H9 (cell line): ENCODE measurements around the gene SCARF1. TPM values are rescaled to one million over a fixed set of nuclear protein-coding genes. Genes with fewer than 3 reads are reported as not detected.

ENCODE experiments used
- DNase-seq: peaks from one replicate; pipeline ENCODE4 v3.0.0-alpha.2; 2017
- H2AFZ ChIP-seq: one replicate; pipeline ENCODE4 v1.6.1; 2013; ENCODE audit warnings: mild to moderate bottlenecking, low read length, control low read depth, moderate library complexity
- H2AK5ac ChIP-seq: 2 replicates; pipeline ENCODE4 v1.6.1; 2013; ENCODE audit warnings: low read length, control low read depth, mixed read lengths; ENCODE audit not compliant: insufficient read length
- H2BK120ac ChIP-seq: one replicate; pipeline ENCODE4 v1.6.1; 2013; ENCODE audit warnings: low read depth, mild to moderate bottlenecking, low read length, control low read depth, inconsistent platforms; ENCODE audit not compliant: poor library complexity, severe bottlenecking
- H2BK12ac ChIP-seq: 2 replicates; pipeline ENCODE4 v1.6.1; 2013; ENCODE audit warnings: low read length, control low read depth, mixed read lengths, low read depth; ENCODE audit not compliant: insufficient read length
- H2BK15ac ChIP-seq: 2 replicates; pipeline ENCODE4 v1.6.1; 2013; ENCODE audit warnings: low read depth, low read length, control low read depth
- H2BK20ac ChIP-seq: one replicate; pipeline ENCODE4 v1.6.1; 2013; ENCODE audit warnings: low read depth, mild to moderate bottlenecking, low read length, control low read depth, inconsistent platforms; ENCODE audit not compliant: poor library complexity, severe bottlenecking
- H2BK5ac ChIP-seq: 2 replicates; pipeline ENCODE4 v1.6.1; 2013; ENCODE audit warnings: low read length, control low read depth, mixed read lengths; ENCODE audit not compliant: insufficient read length
- H3K14ac ChIP-seq: 2 replicates; pipeline ENCODE4 v1.6.1; 2013; ENCODE audit warnings: low read length, control low read depth; ENCODE audit not compliant: insufficient read depth
- H3K18ac ChIP-seq: 2 replicates; pipeline ENCODE4 v1.6.1; 2013; ENCODE audit warnings: low read depth, mild to moderate bottlenecking, mixed read lengths, low read length, control low read depth; ENCODE audit not compliant: insufficient read length
- H3K23ac ChIP-seq: 2 replicates; pipeline ENCODE4 v1.6.1; 2013; ENCODE audit warnings: low read length, control low read depth, mixed read lengths, low read depth; ENCODE audit not compliant: insufficient read length
- H3K23me2 ChIP-seq: 2 replicates; pipeline ENCODE4 v1.6.1; 2013; ENCODE audit warnings: low read depth, mild to moderate bottlenecking, mixed read lengths, low read length, control low read depth; ENCODE audit not compliant: insufficient read length, poor library complexity, severe bottlenecking
- H3K27ac ChIP-seq: 2 replicates; pipeline ENCODE4 v1.5.1; 2013; ENCODE audit warnings: low read length, control low read depth, mixed read lengths, low read depth; ENCODE audit not compliant: insufficient read length
- H3K27me3 ChIP-seq: 2 replicates; pipeline ENCODE4 v1.6.1; 2013; ENCODE audit warnings: low read length, control low read depth, inconsistent platforms; ENCODE audit not compliant: insufficient read depth
- H3K4ac ChIP-seq: 2 replicates; pipeline ENCODE4 v1.6.1; 2013; ENCODE audit warnings: low read depth, mild to moderate bottlenecking, control low read depth, inconsistent platforms, low read length, moderate library complexity
- H3K4me1 ChIP-seq: 2 replicates; pipeline ENCODE4 v1.6.1; 2013; ENCODE audit warnings: low read length, control low read depth, inconsistent platforms; ENCODE audit not compliant: insufficient read depth
- H3K4me2 ChIP-seq: 2 replicates; pipeline ENCODE4 v1.6.1; 2013; ENCODE audit warnings: low read length, control low read depth, mixed read lengths; ENCODE audit not compliant: insufficient read length, insufficient read depth
- H3K56ac ChIP-seq: 2 replicates; pipeline ENCODE4 v1.6.1; 2013; ENCODE audit warnings: low read depth, mild to moderate bottlenecking, mixed read lengths, low read length, control low read depth; ENCODE audit not compliant: insufficient read length
- H3K79me1 ChIP-seq: 2 replicates; pipeline ENCODE4 v1.6.1; 2013; ENCODE audit warnings: low read depth, mild to moderate bottlenecking, moderate library complexity, low read length, control low read depth, inconsistent platforms; ENCODE audit not compliant: insufficient read depth, poor library complexity, severe bottlenecking
- H3K79me2 ChIP-seq: 2 replicates; pipeline ENCODE4 v1.6.1; 2013; ENCODE audit warnings: low read length, control low read depth, inconsistent platforms; ENCODE audit not compliant: insufficient read depth
- H3K9ac ChIP-seq: 2 replicates; pipeline ENCODE4 v1.6.1; 2013; ENCODE audit warnings: low read length, control low read depth, mixed read lengths; ENCODE audit not compliant: insufficient read length; ENCODE audit errors: extremely low read depth
- H3K9me3 ChIP-seq: one replicate; pipeline ENCODE4 v1.6.1; 2013; ENCODE audit warnings: low read depth, low read length, inconsistent platforms; ENCODE audit not compliant: control insufficient read depth
- H3T11ph ChIP-seq: one replicate; pipeline ENCODE4 v1.6.1; 2013; ENCODE audit warnings: mild to moderate bottlenecking, low read length, control low read depth, inconsistent platforms
- H4K20me1 ChIP-seq: one replicate; pipeline ENCODE4 v1.6.1; 2013; ENCODE audit not compliant: control insufficient read depth, insufficient read length, insufficient read depth
- H4K5ac ChIP-seq: 2 replicates; pipeline ENCODE4 v1.6.1; 2013; ENCODE audit warnings: low read depth, mild to moderate bottlenecking, mixed read lengths, low read length, control low read depth; ENCODE audit not compliant: insufficient read length
- H4K8ac ChIP-seq: replicated peaks from 2 replicates; pipeline ENCODE4 v1.6.1; 2013; ENCODE audit warnings: low read length, control low read depth, mixed read lengths, low read depth; ENCODE audit not compliant: insufficient read length
- H4K91ac ChIP-seq: 2 replicates; pipeline ENCODE4 v1.6.1; 2013; ENCODE audit warnings: low read depth, mild to moderate bottlenecking, moderate library complexity, mixed read lengths, low read length, control low read depth; ENCODE audit not compliant: insufficient read length
- H3K27ac Mint-ChIP-seq, 3 experiments: 2 replicates in 2 of 3; 3 replicates in 1 of 3; pipeline ENCODE4 v1.8.0; 2020 to 2021; ENCODE audit warnings: mixed read lengths in 3 of 3, mild to moderate bottlenecking in 1 of 3, moderate library complexity in 1 of 3
- H3K27me3 Mint-ChIP-seq: 2 replicates; pipeline ENCODE4 v1.8.0; 2021; ENCODE audit warnings: low read depth, mild to moderate bottlenecking, moderate library complexity, mixed read lengths
- H3K36me3 Mint-ChIP-seq, 3 experiments: 2 replicates in 2 of 3; 3 replicates in 1 of 3; pipeline ENCODE4 v1.8.0; 2020 to 2021; ENCODE audit warnings: low read depth in 3 of 3, mixed read lengths in 3 of 3; ENCODE audit not compliant: insufficient read depth in 1 of 3
- H3K4me1 Mint-ChIP-seq, 2 experiments: 2 replicates each; pipeline ENCODE4 v1.8.0; 2020; ENCODE audit warnings: mixed read lengths in 2 of 2
- H3K4me3 Mint-ChIP-seq, 2 experiments: 2 replicates in 1 of 2; 3 replicates in 1 of 2; pipeline ENCODE4 v1.8.0; 2020 to 2021; ENCODE audit warnings: mild to moderate bottlenecking in 2 of 2, mixed read lengths in 2 of 2, moderate library complexity in 1 of 2
- H3K9me3 Mint-ChIP-seq, 2 experiments: 2 replicates in 1 of 2; 3 replicates in 1 of 2; pipeline ENCODE4 v1.8.0; 2020; ENCODE audit warnings: mild to moderate bottlenecking in 2 of 2, mixed read lengths in 2 of 2, moderate library complexity in 1 of 2
- CTCF ChIP-seq: fragments of 200-600 bp; sonication (generic); conservative IDR thresholded peaks from 3 replicates; pipeline ENCODE4 v1.8.0; 2021; ENCODE audit warnings: antibody characterized with exemption, mild to moderate bottlenecking
- WGBS: extraction: QIAGEN DNeasy Blood & Tissue Kit; methylation state at CpG from one replicate; pipeline ENCODE4 v1.1.7; 2013; ENCODE audit warnings: missing lambda C conversion rate, low lambda C conversion rate, mixed read lengths; ENCODE audit not compliant: insufficient read length; ENCODE audit errors: extremely low coverage; 5-methylcytosine and 5-hydroxymethylcytosine counted together
- total RNA-seq: library from RNA; stranded (reverse); gene quantifications from 2 replicates; pipeline ENCODE4 v1.2.1, GENCODE V29; 2021

SCARF1 gene
- total RNA-seq, 1 experiment from 2014 or later: 2.4 TPM

GRCh38 chr17:1591474-1592090 lies 54.0 kb downstream of the SCARF1 start:
- Histone ChIP-seq H3K4me1 (no peaks in the 10 kb centered on the region), H2BK120ac (no peak overlapping the region), H2AK5ac (no peak overlapping the region), H3K79me2 (no peaks in the 10 kb centered on the region), H4K20me1 (no peaks in the 10 kb centered on the region), H3K9ac (no peak overlapping the region), H4K8ac (no peak overlapping the region), H3T11ph (no peak overlapping the region), H3K79me1 (no peaks in the 10 kb centered on the region), H2BK5ac (no peak overlapping the region), H2AFZ (no peak overlapping the region), H3K18ac (no peak overlapping the region), H3K14ac (no peak overlapping the region; the same call in 1 of the 2 replicates), H4K5ac (no peak overlapping the region), H3K27me3 (no peaks in the 10 kb centered on the region), H4K91ac (no peak overlapping the region), H3K56ac (no peak overlapping the region), H2BK20ac (no peak overlapping the region), H3K4ac (no peak overlapping the region), H3K27ac (no peak overlapping the region), H3K4me2 (no peak overlapping the region), H3K23me2 (no peaks in the 10 kb centered on the region), H2BK12ac (no peak overlapping the region), H3K9me3 (no peaks in the 10 kb centered on the region), H2BK15ac (0 out of 2 replicates have a peak overlapping the region, but pooled peaks have one; percentile 86), H3K23ac (no peak overlapping the region)
- WGBS: no CpG with 5 or more reads among the region's 40 CpGs
- H3K9me3 Mint-ChIP-seq: no peaks in the 10 kb centered on the region
- no peak for DNase-seq
- peaks cover 0 to 3% (median 2%) of the 10 kb centered on the region in 3 experiments; a peak in 4 of 7 replicates for H3K36me3 Mint-ChIP-seq
- H3K4me3 Mint-ChIP-seq: no peak overlapping the region
- peak overlapping the region in 1 of 3 experiments; percentile 86; a peak in 1 of 7 replicates for H3K27ac Mint-ChIP-seq
- no peak for TF ChIP-seq CTCF
- H3K27me3 Mint-ChIP-seq: no peaks in the 10 kb centered on the region
- H3K4me1 Mint-ChIP-seq: peaks cover 10 to 15% of the 10 kb centered on the region in 2 experiments
